Measurements from ENCODE around the gene FAM89B. TPM values are rescaled to one million over a fixed set of nuclear protein-coding genes. Genes with fewer than 3 reads are reported as not detected.

The FAM89B gene
- polyA plus RNA-seq, 1 donor: 37.3 TPM

GRCh38 chr11:65610404-65610803, 38.1 kb downstream of the FAM89B start:
- DNase-seq (ENCODE audit: low read depth): no peak

GRCh38 chr11:65611028-65611757, 38.9 kb downstream of the FAM89B start:
- no peak for DNase-seq (ENCODE audit: low read depth)

- DNase-seq (ENCODE audit: low read depth): no peak
Observed at GRCh38 chr11:65611758-65612603, 39.6 kb downstream of the FAM89B start.

GRCh38 chr11:65612691-65613090, 40.4 kb downstream of the FAM89B start:
- DNase-seq (ENCODE audit: low read depth): no peak

GRCh38 chr11:65613091-65613928, 41.0 kb downstream of the FAM89B start:
- no peak for DNase-seq (ENCODE audit: low read depth)

- peak; percentile 100 for DNase-seq (ENCODE audit: low read depth)
Observed at GRCh38 chr11:65615229-65615949, 43.1 kb downstream of the FAM89B start, which contains the start of gene PCNX3. TSS of gene PCNX3 (plus strand) at chr11:65615776. CDS start at chr11:65616312, 536 bp downstream.

DNA sequence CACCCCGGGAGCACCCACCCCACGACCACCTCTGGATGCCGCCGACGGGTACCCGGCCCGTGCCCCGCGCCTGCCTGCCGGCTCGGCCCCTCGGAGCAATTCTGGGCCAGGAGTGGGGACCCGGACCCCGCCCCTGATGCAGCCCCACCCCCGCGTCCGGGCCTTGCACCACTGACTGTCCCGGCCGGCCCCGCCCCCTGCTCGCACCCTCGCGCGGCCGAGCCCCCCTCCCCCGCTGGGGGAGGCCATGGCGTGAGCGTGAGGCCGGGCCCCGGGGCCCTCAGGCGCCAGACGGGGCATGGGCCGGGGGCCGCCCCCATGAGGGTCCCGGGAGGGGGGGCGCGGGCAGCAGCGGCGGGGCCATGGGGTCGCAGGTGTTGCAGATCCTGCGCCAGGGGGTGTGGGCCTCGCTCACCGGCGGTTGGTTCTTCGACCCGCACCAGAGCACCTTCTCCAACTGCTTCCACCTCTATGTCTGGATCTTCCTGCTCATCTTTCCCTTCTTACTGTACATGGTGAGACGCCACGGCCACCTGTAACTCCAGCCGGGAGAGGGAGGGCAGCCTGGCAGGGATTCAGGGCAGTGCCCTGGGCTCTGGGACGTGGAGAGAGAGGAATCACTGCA, 43.7 kb downstream of the FAM89B start:
- no peak for DNase-seq (ENCODE audit: low read depth)

GRCh38 chr11:65616575-65617001, 44.2 kb downstream of the FAM89B start:
- DNase-seq (ENCODE audit: low read depth): no peak

DNA sequence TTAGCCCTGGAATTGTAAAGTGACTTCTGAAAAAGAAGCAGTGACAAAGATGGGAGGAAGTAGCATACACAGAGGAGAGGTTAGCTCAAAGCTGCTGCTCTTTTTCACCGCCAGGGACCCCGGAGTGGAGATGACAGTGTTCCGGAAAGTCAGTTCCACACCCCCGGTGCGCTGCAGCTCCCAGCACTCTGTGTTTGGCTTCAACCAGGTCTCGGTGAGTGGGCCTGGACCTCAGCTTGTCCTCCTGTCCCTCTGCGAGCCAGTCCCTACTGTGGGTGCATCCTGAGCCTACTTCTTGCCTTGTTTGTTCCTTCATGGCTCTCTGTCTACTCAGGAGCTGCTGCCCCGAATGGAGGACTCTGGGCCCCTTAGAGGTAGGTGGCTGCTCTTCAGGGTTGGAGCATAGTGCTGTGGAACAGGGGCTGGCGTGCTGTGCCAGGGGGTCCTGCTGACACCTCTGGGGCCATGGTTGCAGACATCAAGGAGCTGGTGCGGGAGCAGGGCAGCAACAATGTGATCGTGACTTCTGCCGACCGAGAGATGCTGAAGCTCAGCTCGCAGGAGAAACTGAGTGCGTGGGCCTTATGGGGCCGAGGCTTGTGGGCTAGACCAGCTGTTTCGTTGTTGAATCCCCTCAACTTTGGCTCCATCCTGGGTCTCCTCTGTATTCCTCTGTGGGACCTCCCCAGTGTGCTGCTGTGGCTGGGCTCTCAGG, 45.0 kb downstream of the FAM89B start:
- no peak for DNase-seq (ENCODE audit: low read depth)

DNA sequence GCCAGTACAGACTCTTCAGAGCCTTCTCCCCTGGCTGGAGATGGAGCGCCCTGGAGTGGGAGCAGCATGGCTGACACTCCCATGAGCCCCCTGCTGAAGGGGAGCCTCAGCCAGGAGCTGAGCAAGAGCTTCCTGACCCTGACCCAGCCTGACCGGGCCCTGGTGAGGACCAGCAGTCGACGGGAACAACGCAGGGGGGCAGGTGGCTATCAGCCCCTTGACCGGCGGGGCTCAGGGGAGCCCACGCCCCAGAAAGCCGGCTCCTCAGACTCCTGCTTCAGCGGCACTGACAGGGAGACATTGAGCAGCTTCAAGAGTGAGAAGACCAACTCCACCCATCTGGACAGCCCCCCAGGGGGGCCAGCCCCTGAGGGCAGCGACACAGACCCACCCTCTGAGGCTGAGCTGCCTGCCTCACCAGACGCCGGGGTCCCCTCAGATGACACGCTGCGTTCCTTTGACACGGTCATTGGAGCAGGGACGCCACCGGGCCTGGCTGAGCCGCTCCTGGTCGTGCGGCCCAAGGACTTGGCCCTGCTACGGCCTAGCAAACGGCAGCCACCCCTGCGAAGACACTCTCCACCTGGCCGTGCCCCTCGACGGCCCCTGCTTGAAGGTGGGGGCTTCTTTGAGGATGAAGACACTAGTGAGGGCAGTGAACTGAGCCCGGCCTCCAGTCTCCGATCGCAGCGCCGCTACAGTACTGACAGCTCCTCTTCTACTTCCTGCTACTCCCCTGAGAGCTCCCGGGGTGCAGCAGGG, 45.8 kb downstream of the FAM89B start:
- no peak for DNase-seq (ENCODE audit: low read depth)

- DNase-seq (ENCODE audit: low read depth): no peak
Observed at GRCh38 chr11:65618763-65619162, 46.4 kb downstream of the FAM89B start.

DNA sequence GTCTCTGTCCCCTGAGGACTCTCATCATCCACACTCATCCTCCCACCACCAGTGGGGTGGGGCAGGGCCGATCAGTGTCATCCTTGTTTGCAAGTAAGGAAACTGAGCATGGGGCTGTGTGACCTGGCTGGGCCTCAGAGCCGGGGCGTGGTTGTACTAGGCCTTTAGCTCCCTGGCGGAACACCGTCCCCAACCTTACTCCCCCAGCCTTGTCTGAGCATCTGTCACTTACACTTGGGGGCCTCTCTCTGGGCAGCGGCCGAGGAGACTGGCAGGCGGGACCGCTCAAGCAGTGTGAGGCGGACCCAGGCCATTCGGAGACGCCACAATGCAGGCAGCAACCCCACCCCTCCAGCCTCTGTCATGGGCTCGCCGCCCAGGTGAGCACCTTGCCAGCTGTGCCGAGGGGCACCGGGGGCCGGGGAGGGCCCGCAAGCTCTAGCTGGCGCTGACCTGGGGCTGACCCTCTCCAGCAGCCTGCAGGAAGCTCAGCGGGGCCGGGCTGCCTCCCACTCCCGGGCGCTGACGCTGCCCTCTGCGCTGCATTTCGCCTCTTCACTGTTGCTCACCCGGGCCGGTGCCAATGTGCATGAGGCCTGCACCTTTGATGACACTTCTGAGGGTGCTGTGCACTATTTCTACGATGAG, 47.1 kb downstream of the FAM89B start:
- no peak for DNase-seq (ENCODE audit: low read depth)

DNA sequence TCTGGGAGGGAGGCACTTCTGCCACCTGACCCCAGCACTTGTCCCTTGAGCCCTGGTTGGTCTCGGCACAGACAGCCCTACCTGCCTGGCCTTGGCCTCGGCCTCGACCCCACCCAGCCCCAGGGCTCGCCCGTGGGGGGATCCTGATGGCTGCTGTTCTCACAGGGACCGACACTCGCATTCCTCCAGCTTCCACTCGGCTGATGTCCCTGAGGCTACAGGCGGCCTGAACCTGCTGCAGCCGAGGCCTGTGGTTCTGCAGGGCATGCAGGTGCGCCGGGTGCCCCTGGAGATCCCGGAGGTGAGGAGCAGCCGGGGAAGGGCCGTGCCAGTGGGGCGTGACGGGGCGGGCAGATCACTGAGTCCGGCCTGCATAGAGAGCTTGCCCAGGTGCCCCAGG, 48.3 kb downstream of the FAM89B start:
- DNase-seq (ENCODE audit: low read depth): no peak

- DNase-seq (ENCODE audit: low read depth): no peak
Observed at GRCh38 chr11:65621460-65621859, 49.1 kb downstream of the FAM89B start.

GRCh38 chr11:65622011-65622410, 49.7 kb downstream of the FAM89B start:
- no peak for DNase-seq (ENCODE audit: low read depth)

DNA sequence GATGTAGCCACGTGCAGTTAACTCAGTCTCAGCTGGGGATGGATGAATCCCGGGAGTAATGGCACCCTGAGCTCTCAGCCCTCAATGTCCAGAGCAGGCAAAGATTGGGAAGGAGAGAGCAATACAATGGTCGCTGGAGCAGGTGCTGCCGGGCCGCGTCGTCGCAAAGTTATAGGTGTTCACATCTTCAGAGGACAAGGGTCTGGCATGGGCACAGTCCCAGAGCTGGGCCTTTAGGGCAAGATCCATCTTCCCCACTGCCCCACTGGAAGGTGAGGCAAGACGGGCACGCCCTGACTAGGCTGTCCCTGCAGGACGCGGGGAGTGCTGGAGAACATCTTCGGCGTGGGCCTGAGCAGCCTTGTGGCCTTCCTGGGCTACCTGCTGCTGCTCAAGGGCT, 50.8 kb downstream of the FAM89B start:
- DNase-seq (ENCODE audit: low read depth): no peak

Measured in forelimb muscle (tissue), 1 donor.